HL-60/S4 treated with phorbol 12-myristate 13-acetate at 8.2 ng/mL for 4 days and 3 days (cell line): ENCODE data around the gene GPR173.

Experiments
- in situ Hi-C: fragments of 300-500 bp; cut with MboI; formaldehyde crosslinking; loops from 2 replicates; pipeline ENCODE4 v1.15.0; 2022; ENCODE audit warnings: low sequenced_read_pairs

GPR173 gene

DNA sequence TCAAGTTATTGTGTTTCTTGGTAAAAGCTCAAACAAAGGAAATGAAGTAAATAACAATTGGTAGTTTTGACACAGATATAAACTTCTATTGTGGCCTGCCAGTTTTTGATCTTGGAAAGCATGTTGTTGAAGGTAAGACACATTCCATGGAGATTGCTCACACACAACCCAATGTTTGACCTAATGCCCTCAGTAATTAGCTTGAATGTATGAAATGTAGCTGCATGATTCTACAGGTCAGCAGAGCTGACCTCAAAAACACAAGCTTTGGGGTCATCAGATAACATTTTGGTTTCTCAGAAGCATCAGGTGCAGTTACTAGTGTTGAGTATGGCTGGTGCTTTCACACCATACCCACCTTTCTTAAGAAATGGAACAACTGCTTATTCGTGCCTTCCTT, 16.5 kb downstream of the GPR173 start:
- in situ Hi-C loops, result no loop called here

DNA sequence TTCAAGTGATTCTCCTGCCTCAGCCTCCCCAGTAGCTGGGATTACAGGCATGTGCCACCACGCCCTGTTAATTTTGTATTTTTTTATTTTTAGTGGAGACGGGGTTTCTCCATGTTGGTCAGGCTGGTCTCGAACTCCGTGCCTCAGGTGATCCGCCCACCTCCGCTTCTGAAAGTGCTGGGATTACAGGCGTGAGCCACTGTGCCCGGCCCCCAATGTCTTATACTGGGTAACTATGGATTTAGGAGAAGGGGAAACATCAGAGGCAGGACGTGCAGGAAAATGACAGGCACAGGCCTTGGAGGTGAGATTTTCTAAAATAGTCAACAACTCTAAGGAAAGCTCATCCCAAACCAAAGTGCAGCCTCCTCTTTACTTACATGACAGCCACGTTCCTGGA, 22.5 kb downstream of the GPR173 start:
- in situ Hi-C loops, result no loop called here

DNA sequence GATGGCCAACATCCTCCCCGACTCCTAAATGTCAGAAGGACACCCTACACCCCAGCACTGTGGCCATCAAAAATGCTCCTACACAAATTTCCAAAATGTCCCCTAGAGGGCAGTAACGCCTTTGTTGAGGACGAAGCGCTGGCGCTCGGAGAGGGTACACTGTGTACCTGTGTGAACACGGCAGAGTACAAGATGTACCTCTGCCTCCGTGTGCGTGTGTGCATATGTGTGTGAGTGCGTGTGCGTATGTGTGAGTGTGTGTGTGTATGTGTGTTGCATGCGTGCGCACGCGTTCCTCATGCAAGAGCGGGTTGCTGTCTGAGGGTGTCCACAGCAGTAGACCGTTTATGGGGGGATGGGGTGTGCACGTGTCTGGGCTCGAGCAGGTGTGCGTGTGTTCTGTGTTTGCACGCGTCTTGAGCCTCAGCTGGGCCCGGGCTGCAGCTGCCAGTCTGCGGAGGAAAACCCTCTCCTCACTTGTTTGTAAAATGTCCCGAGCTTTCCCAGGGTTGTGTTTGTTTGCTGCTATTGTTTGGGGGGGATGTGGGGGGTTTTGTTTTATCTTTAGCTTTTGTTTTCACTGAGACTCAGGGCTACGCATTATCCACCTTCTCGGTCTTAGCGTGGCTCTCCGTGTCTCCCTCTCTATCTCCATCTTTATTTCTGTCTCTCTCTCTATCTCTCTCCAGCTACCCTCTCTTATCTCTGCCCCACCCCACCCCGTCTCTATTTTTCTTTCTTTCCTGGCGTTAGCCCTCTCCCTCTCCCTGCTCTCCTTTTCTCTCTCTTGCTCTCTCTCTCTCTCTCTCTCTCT, 23.2 kb downstream of the GPR173 start:
- in situ Hi-C loops, result no loop called here

DNA sequence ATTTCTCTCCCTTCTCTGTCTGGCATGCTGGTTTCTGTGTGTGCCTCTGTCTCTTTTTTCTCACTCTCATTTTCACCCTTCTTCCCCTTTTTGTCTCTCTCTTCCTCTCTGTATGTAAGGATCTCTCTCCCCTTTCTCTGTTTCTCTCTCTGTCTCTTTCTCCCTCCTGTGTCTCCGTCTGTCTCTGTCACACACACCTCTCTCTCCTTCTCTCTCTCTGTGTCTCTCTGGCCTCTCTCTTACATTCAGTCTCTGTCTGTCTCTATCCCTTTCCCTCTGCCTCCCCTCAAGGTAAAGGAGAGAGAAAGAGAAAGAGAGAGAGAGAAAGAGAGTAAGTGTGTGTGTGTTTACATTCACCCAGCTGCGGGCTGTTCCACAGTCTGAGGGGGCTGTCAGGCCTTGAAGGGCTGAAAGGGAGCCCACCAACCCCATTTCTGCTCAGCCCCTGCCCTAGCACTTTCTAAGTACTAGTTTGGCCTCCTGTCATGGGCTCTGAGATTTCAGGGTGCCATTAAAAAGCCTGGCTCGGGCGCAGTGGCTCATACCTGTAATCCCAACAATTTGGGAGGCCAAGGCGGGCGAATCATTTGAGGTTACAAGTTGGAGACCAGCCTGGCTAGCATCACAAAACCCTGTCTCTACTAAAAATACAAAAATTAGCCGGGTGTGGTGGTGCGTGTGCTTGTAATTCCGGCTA, 24.0 kb downstream of the GPR173 start:
- in situ Hi-C loops, result no loop called here

DNA sequence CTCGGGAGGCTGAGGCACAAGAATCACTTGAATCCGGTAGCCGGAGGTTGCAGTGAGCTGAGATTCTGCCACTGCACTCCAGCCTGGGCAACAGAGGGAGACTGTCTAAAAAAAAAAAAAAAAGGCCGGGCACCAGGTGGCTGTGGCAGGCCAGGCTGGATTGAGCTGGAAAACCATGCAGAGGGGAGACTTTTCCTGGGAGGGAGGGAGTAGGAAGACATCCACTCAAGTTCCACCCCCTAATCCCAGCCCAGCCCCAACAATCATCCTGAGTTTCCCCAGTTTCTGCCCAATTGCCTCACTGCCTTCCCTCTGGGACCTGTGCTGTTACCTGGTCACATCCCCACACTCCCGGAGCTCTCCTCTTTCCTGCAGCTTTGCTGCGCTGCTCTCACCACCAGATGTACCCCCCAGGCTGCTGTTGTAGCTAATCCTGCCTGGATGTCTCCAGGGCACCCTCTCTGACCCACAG, 24.6 kb downstream of the GPR173 start:
- in situ Hi-C loops, result no loop called here

DNA sequence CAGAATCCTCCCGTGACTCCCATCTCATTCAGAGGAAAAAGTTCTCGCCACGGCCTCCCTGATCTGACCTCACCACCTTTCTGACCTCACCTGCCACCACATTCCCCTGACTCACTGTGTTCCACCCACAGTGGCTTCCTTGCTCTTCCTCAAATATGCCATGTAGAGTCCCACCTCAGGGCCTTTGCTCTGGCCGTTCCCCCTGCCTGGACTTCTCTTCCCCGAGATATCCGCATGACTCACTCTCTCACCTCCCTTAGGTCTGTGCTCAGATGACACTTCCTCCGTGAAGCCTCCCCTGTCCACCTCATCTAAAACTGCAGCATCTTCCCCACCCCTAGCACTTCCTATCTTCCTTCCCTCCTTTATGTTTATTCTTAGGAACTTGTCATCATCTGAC, 26.4 kb downstream of the GPR173 start:
- in situ Hi-C loops, result no loop called here

DNA sequence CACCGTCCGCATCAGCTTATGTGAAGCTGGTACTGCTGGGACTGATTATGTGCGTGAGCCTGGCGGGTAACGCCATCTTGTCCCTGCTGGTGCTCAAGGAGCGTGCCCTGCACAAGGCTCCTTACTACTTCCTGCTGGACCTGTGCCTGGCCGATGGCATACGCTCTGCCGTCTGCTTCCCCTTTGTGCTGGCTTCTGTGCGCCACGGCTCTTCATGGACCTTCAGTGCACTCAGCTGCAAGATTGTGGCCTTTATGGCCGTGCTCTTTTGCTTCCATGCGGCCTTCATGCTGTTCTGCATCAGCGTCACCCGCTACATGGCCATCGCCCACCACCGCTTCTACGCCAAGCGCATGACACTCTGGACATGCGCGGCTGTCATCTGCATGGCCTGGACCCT, 28.1 kb downstream of the GPR173 start:
- in situ Hi-C loops, result no loop called here

DNA sequence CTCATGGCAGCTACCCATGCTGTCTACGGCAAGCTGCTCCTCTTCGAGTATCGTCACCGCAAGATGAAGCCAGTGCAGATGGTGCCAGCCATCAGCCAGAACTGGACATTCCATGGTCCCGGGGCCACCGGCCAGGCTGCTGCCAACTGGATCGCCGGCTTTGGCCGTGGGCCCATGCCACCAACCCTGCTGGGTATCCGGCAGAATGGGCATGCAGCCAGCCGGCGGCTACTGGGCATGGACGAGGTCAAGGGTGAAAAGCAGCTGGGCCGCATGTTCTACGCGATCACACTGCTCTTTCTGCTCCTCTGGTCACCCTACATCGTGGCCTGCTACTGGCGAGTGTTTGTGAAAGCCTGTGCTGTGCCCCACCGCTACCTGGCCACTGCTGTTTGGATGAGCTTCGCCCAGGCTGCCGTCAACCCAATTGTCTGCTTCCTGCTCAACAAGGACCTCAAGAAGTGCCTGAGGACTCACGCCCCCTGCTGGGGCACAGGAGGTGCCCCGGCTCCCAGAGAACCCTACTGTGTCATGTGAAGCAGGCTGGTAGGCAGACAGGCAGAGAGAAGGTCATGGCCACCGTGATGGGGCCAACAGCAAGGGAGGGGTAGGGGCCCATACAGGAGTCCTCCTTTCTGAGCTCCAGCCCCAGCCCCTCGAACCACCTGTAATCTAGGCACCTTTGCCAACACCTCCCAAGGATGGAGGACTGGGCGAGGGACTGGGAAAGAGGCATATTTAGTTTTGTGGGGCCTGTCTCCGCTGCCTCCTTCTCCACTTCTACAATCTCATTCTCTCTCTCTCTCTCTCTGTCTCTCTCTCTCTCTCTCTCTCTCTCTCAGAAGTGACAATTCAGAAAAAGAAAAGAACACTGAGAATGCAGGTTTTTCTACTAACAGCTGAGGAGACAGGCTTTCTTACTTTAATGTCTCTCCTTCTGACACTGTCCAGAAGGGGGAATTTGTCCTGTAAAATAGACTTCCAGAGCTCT, 28.9 kb downstream of the GPR173 start:
- in situ Hi-C loops, result no loop called here

DNA sequence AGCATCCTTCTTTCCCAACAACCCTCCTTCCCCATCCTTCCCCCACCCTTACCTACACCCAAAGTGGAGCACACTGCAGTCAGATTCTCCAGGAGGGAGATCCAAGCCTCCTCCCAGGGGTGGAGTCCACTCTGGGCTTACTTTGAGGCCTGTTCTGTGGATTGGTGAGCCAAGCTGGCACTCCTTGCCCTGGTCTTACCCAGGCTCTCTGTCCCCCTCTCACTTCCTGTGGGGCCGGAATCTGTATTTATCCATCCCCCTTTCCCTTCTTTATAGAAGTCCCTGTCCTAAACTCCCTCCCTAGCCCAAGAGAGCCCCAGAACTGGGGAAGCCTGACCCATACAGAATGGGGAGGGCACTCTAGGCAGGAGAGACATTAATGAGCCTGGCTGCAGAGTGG, 30.4 kb downstream of the GPR173 start:
- in situ Hi-C loops, result no loop called here

DNA sequence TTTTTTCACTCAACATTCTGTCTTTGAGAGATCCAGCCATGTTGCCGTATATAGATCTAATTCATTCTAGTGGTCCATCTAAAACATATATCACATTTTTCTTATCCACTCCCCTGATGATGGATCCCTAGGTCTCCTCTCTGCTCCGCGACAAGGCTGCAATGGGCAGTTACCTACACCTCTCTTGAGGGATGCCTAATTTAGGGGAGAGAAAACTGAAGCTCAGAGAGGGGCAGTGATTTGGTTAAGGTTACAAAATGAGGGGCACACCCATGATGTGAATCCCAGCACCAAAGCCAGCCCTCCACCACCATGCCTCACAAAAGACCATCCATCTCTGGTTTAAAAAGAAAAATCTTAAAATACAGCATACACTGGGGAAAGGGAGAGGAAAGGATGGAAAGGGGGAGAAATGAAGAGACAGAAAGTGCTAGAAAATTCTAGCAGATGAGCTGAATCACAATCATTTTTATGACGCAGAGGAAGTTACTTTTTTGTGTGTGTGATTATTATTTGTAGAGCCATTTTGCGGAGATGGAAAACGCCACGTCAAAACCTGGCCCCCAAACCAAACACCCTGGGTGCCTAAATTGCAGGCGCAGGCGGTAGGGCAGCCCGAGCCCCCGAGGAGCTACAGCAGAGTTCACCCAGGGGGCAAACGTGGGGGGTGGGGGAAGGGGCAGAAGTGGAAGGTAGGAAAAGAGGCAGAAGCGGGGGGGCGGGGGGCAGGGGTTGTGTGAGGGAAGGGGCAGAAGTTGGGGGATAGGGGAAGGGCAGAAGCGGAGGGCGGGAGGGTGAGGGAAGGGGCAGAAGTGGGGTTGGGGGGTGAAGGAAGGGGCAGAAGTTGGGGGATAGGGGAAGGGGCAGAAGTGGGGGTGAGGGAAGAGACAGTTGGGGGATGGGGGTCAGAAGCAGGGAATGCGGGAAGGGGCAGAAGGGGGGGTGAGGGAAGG, 32.3 kb downstream of the GPR173 start:
- in situ Hi-C loops, result no loop called here

DNA sequence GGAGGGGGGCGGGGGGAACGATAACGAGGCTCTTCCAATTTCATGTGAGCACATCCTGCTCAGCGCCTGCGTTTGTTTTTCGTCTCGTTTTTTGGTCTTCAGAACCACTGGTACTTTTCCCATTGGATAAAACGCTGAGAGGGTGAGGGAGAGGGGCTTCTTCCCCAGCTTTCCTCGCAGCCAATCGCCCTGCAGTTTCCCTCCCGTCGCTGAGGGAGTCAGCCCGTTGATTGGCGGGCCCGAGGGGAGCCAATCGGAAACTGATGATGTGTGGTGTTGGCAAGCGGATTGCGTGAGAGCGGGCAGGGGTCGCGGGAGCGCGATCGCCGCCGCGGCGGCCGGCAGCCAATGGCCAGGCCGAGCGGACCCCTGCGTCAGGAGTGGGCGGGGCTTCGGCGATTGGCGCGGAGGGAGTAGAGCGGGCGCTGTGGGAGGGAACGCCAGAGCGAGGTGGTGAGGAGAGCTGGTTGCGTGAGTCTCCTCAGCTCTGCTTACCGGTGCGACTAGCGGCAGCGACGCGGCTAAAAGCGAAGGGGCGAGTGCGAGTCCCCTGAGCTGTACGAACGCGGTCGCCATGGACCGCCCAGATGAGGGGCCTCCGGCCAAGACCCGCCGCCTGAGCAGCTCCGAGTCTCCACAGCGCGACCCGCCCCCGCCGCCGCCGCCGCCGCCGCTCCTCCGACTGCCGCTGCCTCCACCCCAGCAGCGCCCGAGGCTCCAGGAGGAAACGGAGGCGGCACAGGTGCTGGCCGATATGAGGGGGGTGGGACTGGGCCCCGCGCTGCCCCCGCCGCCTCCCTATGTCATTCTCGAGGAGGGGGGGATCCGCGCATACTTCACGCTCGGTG, 33.6 kb downstream of the GPR173 start, which contains the start of gene TSPYL2:
TSS of gene TSPYL2 (plus strand) at position 443 of the 848 bp plus-strand sequence. CDS start at position 575, 132 bp downstream.
- in situ Hi-C loops, result no loop called here

DNA sequence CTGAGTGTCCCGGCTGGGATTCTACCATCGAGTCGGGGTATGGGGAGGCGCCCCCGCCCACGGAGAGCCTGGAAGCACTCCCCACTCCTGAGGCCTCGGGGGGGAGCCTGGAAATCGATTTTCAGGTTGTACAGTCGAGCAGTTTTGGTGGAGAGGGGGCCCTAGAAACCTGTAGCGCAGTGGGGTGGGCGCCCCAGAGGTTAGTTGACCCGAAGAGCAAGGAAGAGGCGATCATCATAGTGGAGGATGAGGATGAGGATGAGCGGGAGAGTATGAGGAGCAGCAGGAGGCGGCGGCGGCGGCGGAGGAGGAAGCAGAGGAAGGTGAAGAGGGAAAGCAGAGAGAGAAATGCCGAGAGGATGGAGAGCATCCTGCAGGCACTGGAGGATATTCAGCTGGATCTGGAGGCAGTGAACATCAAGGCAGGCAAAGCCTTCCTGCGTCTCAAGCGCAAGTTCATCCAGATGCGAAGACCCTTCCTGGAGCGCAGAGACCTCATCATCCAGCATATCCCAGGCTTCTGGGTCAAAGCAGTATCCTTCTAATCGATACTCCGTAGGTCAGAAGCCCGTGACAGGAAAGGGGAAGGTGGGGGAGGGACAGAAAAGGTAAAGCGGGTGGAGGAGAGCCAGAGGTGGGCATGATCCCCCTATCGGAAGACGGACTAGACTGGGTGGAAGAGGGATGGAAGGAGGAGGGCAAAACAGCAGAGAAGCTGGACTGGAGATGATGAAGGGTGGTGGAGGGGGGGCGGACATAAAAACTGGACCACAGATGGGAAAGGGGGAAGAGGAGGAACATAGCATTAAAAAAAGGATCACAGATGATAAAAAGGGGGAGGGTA, 34.4 kb downstream of the GPR173 start:
- in situ Hi-C loops, result no loop called here

DNA sequence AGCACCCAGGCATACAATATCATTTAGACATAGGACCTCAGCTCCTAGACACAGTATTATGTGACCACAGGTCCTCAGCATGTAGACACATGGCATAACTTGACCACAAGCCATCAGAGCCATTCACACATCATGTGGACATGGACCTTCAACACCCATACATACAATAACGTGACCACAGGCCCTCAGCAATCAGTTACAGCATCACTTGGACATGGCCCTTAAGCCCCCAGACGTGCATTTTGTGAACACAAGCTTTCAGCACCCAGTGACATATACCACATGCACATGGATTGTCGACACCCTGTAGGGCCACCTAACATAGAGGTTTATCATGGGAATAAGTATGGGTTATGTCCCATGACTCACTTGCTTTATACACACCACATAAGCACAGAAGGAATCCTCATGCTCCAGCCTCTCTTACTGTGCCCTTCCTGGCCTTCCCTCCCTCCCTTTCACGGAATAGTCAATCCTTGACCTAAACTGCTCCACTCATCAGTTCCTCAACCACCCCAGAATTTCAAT, 35.5 kb downstream of the GPR173 start:
- in situ Hi-C loops, result no loop called here

DNA sequence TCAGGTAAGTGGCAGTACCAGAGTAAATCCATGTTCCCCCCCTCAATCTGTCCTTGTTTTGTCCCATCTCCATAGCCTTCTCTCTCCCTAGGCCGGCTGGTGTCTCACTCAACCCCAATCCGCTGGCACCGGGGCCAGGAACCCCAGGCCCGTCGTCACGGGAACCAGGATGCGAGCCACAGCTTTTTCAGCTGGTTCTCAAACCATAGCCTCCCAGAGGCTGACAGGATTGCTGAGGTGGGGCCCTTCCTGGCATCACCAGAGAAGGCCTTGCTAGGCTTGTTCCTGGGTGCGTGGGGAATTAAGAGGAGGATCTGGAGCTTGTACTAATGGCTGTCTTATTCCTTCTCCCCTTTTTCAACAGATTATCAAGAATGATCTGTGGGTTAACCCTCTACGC, 36.3 kb downstream of the GPR173 start:
- in situ Hi-C loops, result no loop called here

DNA sequence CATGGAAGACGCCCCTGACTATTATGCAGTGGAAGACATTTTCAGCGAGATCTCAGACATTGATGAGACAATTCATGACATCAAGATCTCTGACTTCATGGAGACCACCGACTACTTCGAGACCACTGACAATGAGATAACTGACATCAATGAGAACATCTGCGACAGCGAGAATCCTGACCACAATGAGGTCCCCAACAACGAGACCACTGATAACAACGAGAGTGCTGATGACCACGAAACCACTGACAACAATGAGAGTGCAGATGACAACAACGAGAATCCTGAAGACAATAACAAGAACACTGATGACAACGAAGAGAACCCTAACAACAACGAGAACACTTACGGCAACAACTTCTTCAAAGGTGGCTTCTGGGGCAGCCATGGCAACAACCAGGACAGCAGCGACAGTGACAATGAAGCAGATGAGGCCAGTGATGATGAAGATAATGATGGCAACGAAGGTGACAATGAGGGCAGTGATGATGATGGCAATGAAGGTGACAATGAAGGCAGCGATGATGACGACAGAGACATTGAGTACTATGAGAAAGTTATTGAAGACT, 37.2 kb downstream of the GPR173 start:
- in situ Hi-C loops, result no loop called here

DNA sequence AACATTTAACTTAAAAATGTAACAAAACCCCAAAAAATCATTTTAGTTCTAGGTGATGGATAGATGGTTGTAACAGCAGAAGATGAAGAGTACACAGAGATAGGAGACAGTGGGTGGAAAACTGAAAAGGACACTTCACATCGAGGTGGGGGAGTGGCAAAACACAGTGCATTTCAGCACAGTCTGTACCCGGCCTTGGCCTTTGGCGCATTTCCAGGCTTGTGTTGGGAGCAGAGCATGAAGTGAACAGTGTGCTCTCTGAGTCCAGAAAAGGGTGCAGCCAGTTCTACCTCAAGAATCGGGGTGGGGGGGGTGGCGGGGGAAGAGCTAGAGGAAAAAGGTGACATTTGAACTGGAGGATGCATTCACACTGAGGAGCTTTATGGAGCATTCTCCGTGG, 37.9 kb downstream of the GPR173 start:
- in situ Hi-C loops, result no loop called here

DNA sequence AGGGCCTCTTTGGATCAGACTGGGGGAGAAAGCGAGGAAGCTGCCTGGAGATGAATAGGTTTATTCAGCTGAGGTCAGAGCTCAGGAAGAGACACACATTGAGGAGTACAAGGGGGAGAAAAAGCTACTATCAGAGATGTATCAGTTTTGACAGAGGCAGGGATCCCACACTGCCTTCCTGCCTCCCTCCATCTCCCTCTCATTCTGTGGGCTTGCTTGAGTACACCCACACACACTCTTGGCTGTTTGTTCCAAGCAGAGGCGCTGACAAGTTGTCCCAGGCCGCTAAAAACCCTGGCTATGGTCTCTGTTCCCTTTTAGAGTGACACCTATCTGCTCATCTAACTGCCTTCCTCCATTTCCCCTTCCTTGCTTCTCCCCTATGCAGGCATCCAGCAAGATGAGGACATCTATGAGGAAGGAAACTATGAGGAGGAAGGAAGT, 38.8 kb downstream of the GPR173 start:
- in situ Hi-C loops, result no loop called here
